ENCODE results near the gene FAM13C. TPM values are rescaled to one million over a fixed set of nuclear protein-coding genes. Genes with fewer than 3 reads are reported as not detected.
A peak's percentile ranks its signal among the peaks of the same experiment; 100 is the strongest.
"Not testable (repeated sequence)": the region's sequence is repeated elsewhere in the genome, so short reads cannot be mapped to it uniquely, and the experiment has no call there.

FAM13C gene
- total RNA-seq = 2.3 and 3.3 TPM in 2 replicates

GRCh38 chr10:59362144-59362958 is at the start of gene FAM13C:
TSS of gene FAM13C (minus strand) at chr10:59362549. CDS start at chr10:59362460, 89 bp downstream.
- DNase-seq (ENCODE audit: low read depth in 2 of 2) = peak in 1 of 2 donors; percentile 22

GRCh38 chr10:59405235-59405634 is 42.9 kb upstream of the FAM13C start:
- no peak for DNase-seq (ENCODE audit: low read depth in 2 of 2)

GRCh38 chr10:59400214-59400613 is 37.9 kb upstream of the FAM13C start:
- DNase-seq (ENCODE audit: low read depth in 2 of 2) = no peak

- not testable (repeated sequence) for DNase-seq (ENCODE audit: low read depth in 2 of 2)
Measured at GRCh38 chr10:59399329-59399728, 37.0 kb upstream of the FAM13C start.

- no peak for DNase-seq (ENCODE audit: low read depth in 2 of 2)
Measured at GRCh38 chr10:59397961-59398360, 35.6 kb upstream of the FAM13C start.

GRCh38 chr10:59395984-59396383 is 33.6 kb upstream of the FAM13C start:
- no peak for DNase-seq (ENCODE audit: low read depth in 2 of 2)

GRCh38 chr10:59393349-59393748 is 31.0 kb upstream of the FAM13C start:
- no peak for DNase-seq (ENCODE audit: low read depth in 2 of 2)

GRCh38 chr10:59391060-59391459 is 28.7 kb upstream of the FAM13C start:
- DNase-seq (ENCODE audit: low read depth in 2 of 2) = no peak

GRCh38 chr10:59388671-59388976 is 26.3 kb upstream of the FAM13C start:
- DNase-seq (ENCODE audit: low read depth in 2 of 2) = no peak

GRCh38 chr10:59387951-59388670 is 25.8 kb upstream of the FAM13C start:
- no peak for DNase-seq (ENCODE audit: low read depth in 2 of 2)

GRCh38 chr10:59384761-59385160 is 22.4 kb upstream of the FAM13C start:
- no peak for DNase-seq (ENCODE audit: low read depth in 2 of 2)

GRCh38 chr10:59383908-59384307 is 21.6 kb upstream of the FAM13C start:
- no peak for DNase-seq (ENCODE audit: low read depth in 2 of 2)

- no peak for DNase-seq (ENCODE audit: low read depth in 2 of 2)
Measured at GRCh38 chr10:59383436-59383835, 21.1 kb upstream of the FAM13C start.

- DNase-seq (ENCODE audit: low read depth in 2 of 2) = no peak
Measured at GRCh38 chr10:59382831-59383295, 20.5 kb upstream of the FAM13C start.

GRCh38 chr10:59381687-59382086 is 19.3 kb upstream of the FAM13C start:
- no peak for DNase-seq (ENCODE audit: low read depth in 2 of 2)

- no peak for DNase-seq (ENCODE audit: low read depth in 2 of 2)
Measured at GRCh38 chr10:59376846-59377245, 14.5 kb upstream of the FAM13C start.

- DNase-seq (ENCODE audit: low read depth in 2 of 2) = no peak
Measured at GRCh38 chr10:59375990-59376389, 13.6 kb upstream of the FAM13C start.

GRCh38 chr10:59374916-59375315 is 12.6 kb upstream of the FAM13C start:
- no peak for DNase-seq (ENCODE audit: low read depth in 2 of 2)

- DNase-seq (ENCODE audit: low read depth in 2 of 2) = no peak
Measured at GRCh38 chr10:59373071-59373470, 10.7 kb upstream of the FAM13C start.

- no peak for DNase-seq (ENCODE audit: low read depth in 2 of 2)
Measured at GRCh38 chr10:59372543-59372942, 10.2 kb upstream of the FAM13C start.

GRCh38 chr10:59366290-59366689 is 3.9 kb upstream of the FAM13C start:
- peak in 1 of 2 donors; percentile 27 for DNase-seq (ENCODE audit: low read depth in 2 of 2)

GRCh38 chr10:59363446-59363958 is 1.2 kb upstream of the FAM13C start:
- no peak for DNase-seq (ENCODE audit: low read depth in 2 of 2)

GRCh38 chr10:59362959-59363381 is 621 bp upstream of the FAM13C start:
- DNase-seq (ENCODE audit: low read depth in 2 of 2) = peak; percentile 32

All from dermis microvascular lymphatic vessel endothelial cell (primary cell).